ENCODE data around the gene LRRC27. TPM values are rescaled to one million over a fixed set of nuclear protein-coding genes. Genes with fewer than 3 reads are reported as not detected.

The LRRC27 gene
- total and polyA plus RNA-seq, 2 experiments from 2014 or later: 7.5 to 9.6 TPM

DNA sequence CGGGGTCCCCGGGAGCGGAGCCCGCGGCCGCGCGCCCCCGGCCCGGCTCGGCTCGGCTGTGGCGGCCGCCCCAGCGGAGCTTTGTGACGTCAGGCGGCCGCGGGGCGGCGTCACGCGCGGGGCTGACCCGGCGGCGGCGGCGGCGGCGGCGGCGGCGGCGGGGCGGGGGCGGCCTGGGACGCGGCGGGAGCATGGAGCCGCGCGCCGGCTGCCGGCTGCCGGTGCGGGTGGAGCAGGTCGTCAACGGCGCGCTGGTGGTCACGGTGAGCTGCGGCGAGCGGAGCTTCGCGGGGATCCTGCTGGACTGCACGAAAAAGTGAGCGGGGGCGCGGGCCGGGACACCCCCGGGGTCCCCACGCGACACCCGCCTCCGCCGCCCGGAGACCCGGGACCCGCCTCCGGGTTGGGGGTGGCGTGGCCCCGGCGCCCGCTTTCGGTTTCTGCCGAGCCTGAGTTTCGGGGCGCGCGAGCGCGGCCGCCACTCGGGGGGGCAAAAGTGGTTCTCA, 65.1 kb downstream of the LRRC27 start, which contains the start of gene PWWP2B:
Gene PWWP2B, plus strand, starts transcription at position 165 of the 506 bp plus-strand sequence. Its CDS starts 27 bp downstream, at position 192.
- Histone ChIP-seq H3K4me1 (ENCODE audit: insufficient read depth) (peaks cover 10% of the 10 kb centered on the region), H3F3A (ENCODE audit: insufficient read depth) (no peaks in the 10 kb centered on the region), H3K27me3 (replicated peaks; ENCODE audit: insufficient read depth) (no peaks in the 10 kb centered on the region), H3K36me3 (ENCODE audit: low read depth) (no peaks in the 10 kb centered on the region), H3K9me2 (ENCODE audit: insufficient read depth) (no peaks in the 10 kb centered on the region), H4K20me1 (ENCODE audit: insufficient read depth) (no peaks in the 10 kb centered on the region), H2AFZ (peak within 1 kb of the TSS; percentile 61), H3K4me2 (ENCODE audit: unreplicated experiment) (peak within 1 kb of the TSS; percentile 83), H3K9ac (peak within 1 kb of the TSS; percentile 83), H3K27ac (peak within 1 kb of the TSS; percentile 18; the same call in 1 of the 2 replicates), H3K9me3 (ENCODE audit: low read depth) (no peaks in the 10 kb centered on the region), H3K4me3 (peak within 1 kb of the TSS; percentile 70), H3K79me2 (ENCODE audit: insufficient read depth) (no peaks in the 10 kb centered on the region)
- 1 to 2% methylated on average over 39 to 43 of the region's 86 CpGs for WGBS, 2 experiments (ENCODE audit: low coverage in 1 of 2, low lambda C conversion rate in 2 of 2, missing lambda C conversion rate in 2 of 2)
- TF ChIP-seq EZH2phosphoT487 (IDR thresholded peaks at IDR 0.05; ENCODE audit: insufficient read depth, low read depth) (no peak), EZH2 (IDR thresholded peaks at IDR 0.05; ENCODE audit: insufficient read depth, poor library complexity, severe bottlenecking) (no peak)
- in situ Hi-C loops (cut with MboI): no loop called here
- DNase-seq: peak; percentile 73

DNA sequence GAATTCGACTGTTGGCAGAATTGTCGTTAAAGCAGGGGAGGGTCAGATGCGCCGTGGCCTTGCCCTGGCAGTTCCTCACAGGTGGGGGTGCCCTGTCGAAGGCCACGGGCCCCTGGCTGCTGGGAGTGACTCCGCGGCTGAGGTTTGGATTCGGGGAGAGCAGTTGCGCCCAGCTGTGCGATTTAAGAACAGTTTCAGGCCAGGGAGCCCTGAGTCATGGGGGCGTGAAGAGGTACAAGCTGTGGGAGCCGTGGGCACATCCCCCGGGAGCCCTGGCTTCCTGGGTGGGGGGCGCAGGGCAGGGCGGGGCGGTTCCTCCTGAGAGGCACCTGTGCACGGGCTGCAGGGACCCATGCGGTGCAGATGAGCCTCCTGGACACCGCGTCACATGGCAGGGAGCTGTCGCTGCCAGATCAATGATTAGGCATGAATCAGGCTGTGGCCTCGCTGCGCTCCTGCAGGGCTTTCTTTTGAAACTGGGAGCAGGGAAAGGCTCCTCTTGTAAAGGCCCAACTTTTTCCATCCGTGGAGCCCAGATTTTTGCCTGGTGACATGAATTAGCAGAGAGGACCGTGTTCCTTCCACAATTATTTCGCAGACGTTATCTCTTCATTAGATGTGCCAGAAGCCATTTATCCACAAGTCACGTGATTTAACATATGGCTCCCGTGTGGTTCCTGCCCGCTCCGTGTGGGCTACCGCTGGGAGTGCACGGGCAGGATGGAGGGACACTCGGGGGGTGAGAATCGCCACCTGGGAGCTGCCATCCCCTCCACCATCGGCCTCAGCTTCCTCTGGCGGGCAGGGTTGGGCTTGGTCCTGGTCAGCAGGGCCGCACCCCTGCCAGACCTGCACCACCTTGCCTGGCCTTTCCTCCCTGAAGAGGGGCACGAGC, 65.9 kb downstream of the LRRC27 start:
- no peak for TF ChIP-seq EZH2phosphoT487 (IDR thresholded peaks at IDR 0.05; ENCODE audit: insufficient read depth, low read depth)
- H3K4me3 ChIP-seq: peak overlapping the region; percentile 70
- H3K36me3 ChIP-seq (ENCODE audit: low read depth): no peaks in the 10 kb centered on the region
- peak overlapping the region; percentile 61 for H2AFZ ChIP-seq
- H3K79me2 ChIP-seq (ENCODE audit: insufficient read depth): no peaks in the 10 kb centered on the region
- no peaks in the 10 kb centered on the region for H3K9me2 ChIP-seq (ENCODE audit: insufficient read depth)
- no peaks in the 10 kb centered on the region for H3K27me3 ChIP-seq (replicated peaks; ENCODE audit: insufficient read depth)
- peaks cover 10% of the 10 kb centered on the region for H3K4me1 ChIP-seq (ENCODE audit: insufficient read depth)
- WGBS, 2 experiments (ENCODE audit: low coverage in 1 of 2, low lambda C conversion rate in 2 of 2, missing lambda C conversion rate in 2 of 2): 14 to 15% methylated on average over 33 to 40 of the region's 40 CpGs
- no peaks in the 10 kb centered on the region for H3F3A ChIP-seq (ENCODE audit: insufficient read depth)
- H3K27ac ChIP-seq: peak overlapping the region; percentile 18; the same call in 1 of the 2 replicates
- H3K4me2 ChIP-seq (ENCODE audit: unreplicated experiment): peak overlapping the region; percentile 83
- in situ Hi-C loops (cut with MboI): no loop called here
- peak overlapping the region; percentile 83 for H3K9ac ChIP-seq
- H4K20me1 ChIP-seq (ENCODE audit: insufficient read depth): no peaks in the 10 kb centered on the region
- DNase-seq: peak; percentile 87
- no peaks in the 10 kb centered on the region for H3K9me3 ChIP-seq (ENCODE audit: low read depth)

DNA sequence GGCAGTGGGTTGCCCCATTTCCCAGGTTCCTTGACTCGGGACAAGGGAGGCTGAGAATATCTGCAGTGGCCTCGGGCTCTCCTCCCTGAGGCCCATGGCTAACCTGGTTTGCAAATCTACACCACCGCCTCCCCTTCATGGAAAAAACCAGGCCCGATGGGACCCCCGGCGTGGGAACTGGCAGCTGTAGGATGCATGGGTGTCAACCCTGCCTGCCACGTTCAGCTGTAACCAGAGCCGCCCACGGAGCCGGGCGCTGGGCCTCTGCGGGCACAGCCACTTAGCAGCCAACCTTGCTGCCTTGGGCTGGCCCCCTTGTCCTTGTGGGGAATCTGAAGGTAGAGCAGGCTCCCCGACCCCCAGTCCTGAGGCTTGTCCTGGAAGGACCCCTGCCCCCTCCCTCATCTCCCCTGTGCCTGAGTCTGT, 66.6 kb downstream of the LRRC27 start:
- Histone ChIP-seq H3K9me2 (ENCODE audit: insufficient read depth) (no peaks in the 10 kb centered on the region), H4K20me1 (ENCODE audit: insufficient read depth) (no peaks in the 10 kb centered on the region), H3F3A (ENCODE audit: insufficient read depth) (no peaks in the 10 kb centered on the region), H3K4me1 (ENCODE audit: insufficient read depth) (peaks cover 9% of the 10 kb centered on the region), H3K36me3 (ENCODE audit: low read depth) (no peaks in the 10 kb centered on the region), H3K79me2 (ENCODE audit: insufficient read depth) (no peaks in the 10 kb centered on the region), H3K9ac (peak overlapping the region; percentile 83; the same call in 1 of the 2 replicates), H3K4me3 (no peak overlapping the region), H3K4me2 (ENCODE audit: unreplicated experiment) (no peak overlapping the region), H3K9me3 (ENCODE audit: low read depth) (no peaks in the 10 kb centered on the region), H3K27ac (no peak overlapping the region), H2AFZ (no peak overlapping the region), H3K27me3 (replicated peaks; ENCODE audit: insufficient read depth) (no peaks in the 10 kb centered on the region)
- TF ChIP-seq EZH2phosphoT487 (IDR thresholded peaks at IDR 0.05; ENCODE audit: insufficient read depth, low read depth) (no peak), EZH2 (IDR thresholded peaks at IDR 0.05; ENCODE audit: insufficient read depth, poor library complexity, severe bottlenecking) (no peak)
- WGBS, 2 experiments (ENCODE audit: low coverage in 1 of 2, low lambda C conversion rate in 2 of 2, missing lambda C conversion rate in 2 of 2): 73 to 80% methylated on average over 9 to 13 of the region's 13 CpGs
- in situ Hi-C loops (cut with MboI): no loop called here
- DNase-seq: no peak

DNA sequence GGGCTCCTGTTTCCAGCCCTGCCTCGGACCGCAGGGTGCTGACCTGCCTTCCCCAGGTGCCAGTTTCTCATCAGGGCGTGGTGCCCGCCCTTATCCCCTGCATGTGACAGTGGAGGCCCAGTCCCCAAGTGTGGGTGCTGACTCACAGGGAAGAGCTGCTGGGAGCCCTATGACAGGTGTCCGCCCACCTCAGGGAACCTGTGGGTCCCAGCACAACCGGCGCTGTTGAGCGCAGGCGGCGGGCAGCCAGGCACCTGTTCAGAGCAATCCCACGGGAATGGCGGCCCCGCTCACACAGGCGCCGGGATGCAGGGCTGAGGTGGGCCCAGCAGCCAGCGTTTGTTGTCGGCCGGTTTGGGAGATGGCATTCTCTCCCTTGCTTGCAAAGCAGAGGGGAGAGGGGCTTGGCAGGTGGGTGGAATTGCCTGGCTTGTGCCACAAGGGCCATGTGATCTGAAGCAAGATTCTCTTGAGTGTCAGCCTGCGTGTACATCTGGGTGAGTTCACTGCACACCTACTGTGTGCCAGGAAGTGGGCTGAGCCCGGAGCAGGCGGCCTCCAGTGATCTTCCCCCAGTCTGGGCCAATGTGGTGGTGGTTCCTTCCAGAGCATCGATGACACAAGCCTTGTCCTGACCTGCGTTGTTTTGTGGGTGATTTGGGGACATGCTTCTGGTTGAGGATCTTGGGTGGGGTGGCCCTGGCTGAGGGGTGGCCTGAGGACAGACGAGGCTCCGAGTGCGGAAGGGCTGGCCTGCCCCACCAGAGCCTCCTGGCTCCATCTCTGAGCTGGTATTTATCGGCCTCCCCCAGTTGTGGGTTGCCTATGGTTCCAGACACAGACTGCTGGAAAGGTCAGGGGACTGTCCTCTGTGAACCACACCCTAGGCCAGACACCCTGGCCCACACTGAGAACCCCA, 67.4 kb downstream of the LRRC27 start:
- Histone ChIP-seq H3K36me3 (ENCODE audit: low read depth) (no peaks in the 10 kb centered on the region), H3K9ac (no peak overlapping the region), H3K27me3 (replicated peaks; ENCODE audit: insufficient read depth) (no peaks in the 10 kb centered on the region), H3K79me2 (ENCODE audit: insufficient read depth) (no peaks in the 10 kb centered on the region), H3K4me3 (no peak overlapping the region), H3F3A (ENCODE audit: insufficient read depth) (no peaks in the 10 kb centered on the region), H3K4me1 (ENCODE audit: insufficient read depth) (peaks cover 7% of the 10 kb centered on the region), H3K9me3 (ENCODE audit: low read depth) (no peaks in the 10 kb centered on the region), H2AFZ (no peak overlapping the region), H4K20me1 (ENCODE audit: insufficient read depth) (no peaks in the 10 kb centered on the region), H3K4me2 (ENCODE audit: unreplicated experiment) (no peak overlapping the region), H3K27ac (no peak overlapping the region), H3K9me2 (ENCODE audit: insufficient read depth) (no peaks in the 10 kb centered on the region)
- in situ Hi-C loops (cut with MboI): no loop called here
- TF ChIP-seq EZH2phosphoT487 (IDR thresholded peaks at IDR 0.05; ENCODE audit: insufficient read depth, low read depth) (no peak), EZH2 (IDR thresholded peaks at IDR 0.05; ENCODE audit: insufficient read depth, poor library complexity, severe bottlenecking) (no peak)
- no peak for DNase-seq
- 90 to 91% methylated on average over 24 to 26 of the region's 27 CpGs for WGBS, 2 experiments (ENCODE audit: low coverage in 1 of 2, low lambda C conversion rate in 2 of 2, missing lambda C conversion rate in 2 of 2)
